Breast epithelium (tissue), 3 donors: ENCODE data around the gene BRINP2.

ENCODE experiments used
- POLR2A ChIP-seq: fragments of 450-650 bp; IDR thresholded peaks from one replicate; pipeline ENCODE4 v1.6.1; 2016; ENCODE audit warnings: antibody characterized with exemption, mild to moderate bottlenecking, moderate library complexity
- POLR2AphosphoS5 ChIP-seq, 3 donors: sonication (generic); formaldehyde crosslinking; IDR thresholded peaks; one replicate each; pipeline ENCODE4 v1.6.1; 2017; ENCODE audit warnings: antibody characterized with exemption in 3 of 3
- TF ChIP-seq, protein P1 (sequence below), 3 donors: fragments of 450-650 bp; IDR thresholded peaks; one replicate each; pipeline ENCODE4 v1.5.1; 2016 to 2017; ENCODE audit warnings: antibody characterized with exemption in 3 of 3, mild to moderate bottlenecking in 3 of 3, moderate library complexity in 3 of 3

GRCh38 chr1:177138347-177138746 lies 32.4 kb upstream of the BRINP2 start:
- TF ChIP-seq, protein P1, sequence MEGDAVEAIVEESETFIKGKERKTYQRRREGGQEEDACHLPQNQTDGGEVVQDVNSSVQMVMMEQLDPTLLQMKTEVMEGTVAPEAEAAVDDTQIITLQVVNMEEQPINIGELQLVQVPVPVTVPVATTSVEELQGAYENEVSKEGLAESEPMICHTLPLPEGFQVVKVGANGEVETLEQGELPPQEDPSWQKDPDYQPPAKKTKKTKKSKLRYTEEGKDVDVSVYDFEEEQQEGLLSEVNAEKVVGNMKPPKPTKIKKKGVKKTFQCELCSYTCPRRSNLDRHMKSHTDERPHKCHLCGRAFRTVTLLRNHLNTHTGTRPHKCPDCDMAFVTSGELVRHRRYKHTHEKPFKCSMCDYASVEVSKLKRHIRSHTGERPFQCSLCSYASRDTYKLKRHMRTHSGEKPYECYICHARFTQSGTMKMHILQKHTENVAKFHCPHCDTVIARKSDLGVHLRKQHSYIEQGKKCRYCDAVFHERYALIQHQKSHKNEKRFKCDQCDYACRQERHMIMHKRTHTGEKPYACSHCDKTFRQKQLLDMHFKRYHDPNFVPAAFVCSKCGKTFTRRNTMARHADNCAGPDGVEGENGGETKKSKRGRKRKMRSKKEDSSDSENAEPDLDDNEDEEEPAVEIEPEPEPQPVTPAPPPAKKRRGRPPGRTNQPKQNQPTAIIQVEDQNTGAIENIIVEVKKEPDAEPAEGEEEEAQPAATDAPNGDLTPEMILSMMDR (IDR thresholded peaks at IDR 0.05) = no peak
- TF ChIP-seq POLR2A = no peak
- TF ChIP-seq POLR2AphosphoS5 (IDR thresholded peaks at IDR 0.05) = no peak
